Stimulated activated CD8-positive, alpha-beta memory T cell treated with anti-CD3 and anti-CD28 coated beads, Interleukin-4, amount 100 ng/mL, for 48 hours (primary cell): ENCODE measurements around the gene RBM14.
"Not testable (repeated sequence)": the region's sequence is repeated elsewhere in the genome, so short reads cannot be mapped to it uniquely, and the experiment has no call there.

ENCODE experiments used
- DNase-seq: peaks from one replicate; pipeline ENCODE4 v3.0.0-alpha.2; 2020

RBM14 gene, protein sequence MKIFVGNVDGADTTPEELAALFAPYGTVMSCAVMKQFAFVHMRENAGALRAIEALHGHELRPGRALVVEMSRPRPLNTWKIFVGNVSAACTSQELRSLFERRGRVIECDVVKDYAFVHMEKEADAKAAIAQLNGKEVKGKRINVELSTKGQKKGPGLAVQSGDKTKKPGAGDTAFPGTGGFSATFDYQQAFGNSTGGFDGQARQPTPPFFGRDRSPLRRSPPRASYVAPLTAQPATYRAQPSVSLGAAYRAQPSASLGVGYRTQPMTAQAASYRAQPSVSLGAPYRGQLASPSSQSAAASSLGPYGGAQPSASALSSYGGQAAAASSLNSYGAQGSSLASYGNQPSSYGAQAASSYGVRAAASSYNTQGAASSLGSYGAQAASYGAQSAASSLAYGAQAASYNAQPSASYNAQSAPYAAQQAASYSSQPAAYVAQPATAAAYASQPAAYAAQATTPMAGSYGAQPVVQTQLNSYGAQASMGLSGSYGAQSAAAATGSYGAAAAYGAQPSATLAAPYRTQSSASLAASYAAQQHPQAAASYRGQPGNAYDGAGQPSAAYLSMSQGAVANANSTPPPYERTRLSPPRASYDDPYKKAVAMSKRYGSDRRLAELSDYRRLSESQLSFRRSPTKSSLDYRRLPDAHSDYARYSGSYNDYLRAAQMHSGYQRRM

DNA sequence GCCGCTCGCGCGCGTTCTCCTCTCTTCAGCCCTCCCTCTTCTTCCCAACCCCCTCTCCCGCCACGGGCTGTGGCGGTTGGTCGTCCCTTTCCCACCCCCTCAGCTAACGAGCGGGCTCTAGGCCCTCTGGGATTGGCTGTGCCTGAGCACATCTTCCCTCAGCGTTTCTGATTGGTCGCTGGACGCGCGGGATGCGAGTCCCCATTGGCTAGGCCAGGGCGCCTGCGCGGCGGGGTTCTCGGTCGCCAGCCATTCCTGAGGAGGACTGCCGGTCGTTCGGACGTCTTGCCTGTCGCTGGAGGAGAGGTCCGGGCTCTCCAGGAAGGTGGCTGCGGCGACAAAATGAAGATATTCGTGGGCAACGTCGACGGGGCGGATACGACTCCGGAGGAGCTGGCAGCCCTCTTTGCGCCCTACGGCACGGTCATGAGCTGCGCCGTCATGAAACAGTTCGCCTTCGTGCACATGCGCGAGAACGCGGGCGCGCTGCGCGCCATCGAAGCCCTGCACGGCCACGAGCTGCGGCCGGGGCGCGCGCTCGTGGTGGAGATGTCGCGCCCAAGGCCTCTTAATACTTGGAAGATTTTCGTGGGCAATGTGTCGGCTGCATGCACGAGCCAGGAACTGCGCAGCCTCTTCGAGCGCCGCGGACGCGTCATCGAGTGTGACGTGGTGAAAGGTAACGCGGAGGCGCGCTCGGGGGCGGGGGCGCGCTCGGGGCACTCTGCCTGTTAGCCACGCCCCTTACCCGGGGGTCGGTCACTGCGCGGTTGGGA is at the start of gene RBM14:
RBM14 (plus strand) TSS at position 252 of the 776 bp plus-strand sequence; CDS start at position 343, 91 bp downstream.
- peak; percentile 98 for DNase-seq

DNA sequence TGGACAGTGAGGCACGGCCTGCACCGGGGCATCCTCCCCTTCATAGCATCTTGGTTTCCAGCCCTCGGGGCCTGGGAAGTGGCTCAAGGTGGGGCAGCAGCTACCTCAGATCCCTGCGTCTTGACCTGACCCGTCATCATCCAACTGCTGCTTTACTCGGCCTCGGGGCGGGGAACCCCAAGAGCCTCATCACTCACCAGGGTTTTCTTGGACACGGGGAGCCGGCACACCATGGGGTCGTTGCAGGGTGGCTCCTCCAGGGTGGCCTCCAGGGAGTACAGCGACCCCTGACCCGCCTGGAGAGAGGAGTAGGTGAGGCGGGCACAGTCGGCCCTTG is 48.7 kb upstream of the RBM14 start:
- no peak for DNase-seq

GRCh38 chr11:66568124-66568916 is 48.1 kb upstream of the RBM14 start, which contains the start of gene CTSF:
Gene CTSF, minus strand, starts transcription at chr11:66568606. Its CDS starts 120 bp downstream, at chr11:66568486.
- DNase-seq, result peak; percentile 83

GRCh38 chr11:66569076-66569475 is 47.4 kb upstream of the RBM14 start:
- DNase-seq, result no peak

- no peak for DNase-seq
Measured at GRCh38 chr11:66570079-66570849, 46.2 kb upstream of the RBM14 start.

- no peak for DNase-seq
Measured at GRCh38 chr11:66570850-66571180, 45.6 kb upstream of the RBM14 start.

- peak; percentile 94 for DNase-seq
Measured at GRCh38 chr11:66579017-66579606, 37.3 kb upstream of the RBM14 start.

GRCh38 chr11:66580803-66581202 is 35.6 kb upstream of the RBM14 start:
- no peak for DNase-seq

GRCh38 chr11:66581261-66581660 is 35.2 kb upstream of the RBM14 start:
- no peak for DNase-seq

DNA sequence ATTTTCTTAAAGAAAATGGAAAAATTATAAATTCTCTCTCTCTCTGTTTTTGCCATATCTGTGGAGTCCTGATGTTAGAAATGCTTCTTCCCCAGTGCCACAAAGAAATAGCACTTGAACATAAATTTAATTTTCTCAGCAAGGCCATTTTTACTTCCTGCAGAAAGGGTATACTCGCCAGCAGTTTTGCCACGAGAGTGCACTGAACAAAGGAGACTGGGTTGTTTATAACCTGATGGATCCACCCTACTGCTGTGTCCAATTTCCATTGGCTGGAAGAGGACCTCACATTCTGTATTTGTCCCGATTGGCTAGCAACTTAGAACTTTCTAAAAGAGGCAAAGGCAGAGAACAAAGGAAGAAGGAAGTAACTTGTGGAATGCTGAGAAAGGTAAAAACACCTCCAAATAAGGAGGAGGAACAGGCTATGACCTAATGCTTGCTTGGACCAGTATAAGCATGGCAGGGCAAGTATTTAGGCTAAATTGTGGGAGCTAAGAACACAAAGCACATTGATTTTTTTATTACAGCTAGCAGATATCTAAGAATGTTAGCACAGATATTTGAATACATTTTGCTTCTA is 33.8 kb upstream of the RBM14 start:
- DNase-seq, result not testable (repeated sequence)

DNA sequence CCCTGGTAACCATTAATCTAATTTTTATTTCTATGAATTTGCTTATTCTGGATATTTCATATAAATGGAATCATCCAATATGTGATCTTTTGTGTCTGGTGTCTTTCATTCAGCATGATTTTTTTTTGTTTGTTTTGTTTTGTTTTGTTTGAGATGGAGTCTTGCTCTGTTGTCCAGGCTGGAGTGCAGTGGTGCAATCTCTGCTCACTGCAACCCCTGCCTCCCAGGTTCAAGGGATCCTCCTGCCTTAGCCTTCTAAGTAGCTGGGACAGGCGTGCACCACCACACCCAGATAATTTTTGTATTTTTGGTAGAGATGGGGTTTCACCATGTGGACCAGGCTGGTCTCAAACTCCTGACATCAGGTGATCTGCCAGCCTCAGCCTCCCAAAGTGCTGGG is 31.0 kb upstream of the RBM14 start:
- not testable (repeated sequence) for DNase-seq

DNA sequence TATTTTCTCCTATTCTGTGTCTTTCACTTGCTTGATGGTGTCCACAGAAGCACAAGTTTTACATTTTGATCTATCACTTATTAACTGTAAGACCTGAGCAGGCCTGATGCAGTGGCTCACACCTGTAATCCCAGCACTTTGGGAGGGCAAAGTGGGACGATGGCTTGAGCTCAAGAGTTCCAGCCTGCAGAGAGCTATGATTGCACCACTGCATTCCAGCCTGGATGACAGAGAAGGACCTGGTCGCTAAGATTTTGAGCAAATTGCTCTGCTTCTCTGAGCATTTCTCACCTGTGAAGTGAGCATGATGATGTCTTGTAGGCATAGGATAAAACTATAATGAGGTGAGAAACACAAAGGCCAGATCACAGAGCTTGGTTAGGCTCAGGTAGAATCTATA is 30.3 kb upstream of the RBM14 start:
- no peak for DNase-seq

- DNase-seq, result not testable (repeated sequence)
Measured at GRCh38 chr11:66589315-66589714, 27.1 kb upstream of the RBM14 start.

DNA sequence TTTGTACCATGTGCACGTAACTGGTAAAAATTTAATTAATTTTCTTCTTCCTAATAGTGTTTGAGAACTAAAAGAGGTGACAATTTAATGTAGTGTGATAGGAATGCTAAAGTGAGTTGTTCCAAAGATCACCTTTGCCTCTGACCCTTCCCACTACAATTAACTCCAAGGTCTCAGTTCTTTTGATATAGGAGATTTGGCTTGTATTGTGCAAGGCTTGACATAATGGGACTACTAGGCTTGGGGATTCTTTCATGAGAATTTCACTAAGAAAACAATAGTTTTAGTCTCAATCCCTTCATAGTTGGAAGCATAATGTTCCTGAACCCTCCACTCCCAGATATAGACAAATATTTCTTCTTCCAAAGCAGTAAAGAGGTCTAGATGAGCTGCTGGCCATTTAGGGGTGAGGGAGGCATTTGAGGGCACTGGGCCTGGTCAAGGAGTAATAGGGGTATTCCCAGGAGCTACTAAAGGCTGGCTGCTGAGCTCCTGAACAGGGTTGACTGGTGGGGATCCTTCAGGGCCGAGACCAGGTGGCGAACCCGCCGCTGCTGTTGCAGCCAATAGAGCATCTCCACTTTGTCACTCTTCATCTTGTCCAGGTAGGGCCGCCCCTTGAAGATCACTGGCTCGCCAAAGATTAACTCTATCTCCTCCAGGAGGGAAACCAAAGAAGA is 26.3 kb upstream of the RBM14 start:
- DNase-seq, result no peak

DNA sequence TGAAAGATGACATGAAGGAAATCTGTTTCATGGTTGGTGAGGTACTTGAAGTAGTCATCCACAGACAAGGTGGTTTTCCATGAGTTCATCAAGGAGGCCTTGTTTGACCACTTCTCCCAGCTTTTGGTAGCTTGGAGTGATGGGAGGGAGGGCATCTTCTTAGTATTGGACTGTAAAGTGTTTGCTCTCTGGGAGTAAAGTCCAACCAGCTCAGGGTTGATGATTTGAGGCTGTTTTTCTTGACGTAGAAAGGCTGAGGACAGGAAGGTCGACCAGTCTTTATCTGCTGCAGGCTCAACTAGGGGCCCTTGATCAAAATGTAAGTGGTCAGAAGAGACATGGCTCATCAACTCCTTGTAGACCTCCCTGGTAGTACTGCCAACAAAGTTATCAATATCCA is 25.3 kb upstream of the RBM14 start:
- no peak for DNase-seq

- DNase-seq, result peak; percentile 99
Measured at GRCh38 chr11:66592457-66593302, 23.8 kb upstream of the RBM14 start, which contains the start of the genes CCDC87 and CCS. Gene CCDC87, minus strand, starts transcription at chr11:66593063. Its CDS starts 48 bp downstream, at chr11:66593015. Gene CCS, plus strand, starts transcription at chr11:66593185. Its CDS starts 77 bp downstream, at chr11:66593262.

- no peak for DNase-seq
Measured at GRCh38 chr11:66593303-66593635, 23.2 kb upstream of the RBM14 start.

GRCh38 chr11:66593650-66594049 is 22.8 kb upstream of the RBM14 start:
- DNase-seq, result no peak

DNA sequence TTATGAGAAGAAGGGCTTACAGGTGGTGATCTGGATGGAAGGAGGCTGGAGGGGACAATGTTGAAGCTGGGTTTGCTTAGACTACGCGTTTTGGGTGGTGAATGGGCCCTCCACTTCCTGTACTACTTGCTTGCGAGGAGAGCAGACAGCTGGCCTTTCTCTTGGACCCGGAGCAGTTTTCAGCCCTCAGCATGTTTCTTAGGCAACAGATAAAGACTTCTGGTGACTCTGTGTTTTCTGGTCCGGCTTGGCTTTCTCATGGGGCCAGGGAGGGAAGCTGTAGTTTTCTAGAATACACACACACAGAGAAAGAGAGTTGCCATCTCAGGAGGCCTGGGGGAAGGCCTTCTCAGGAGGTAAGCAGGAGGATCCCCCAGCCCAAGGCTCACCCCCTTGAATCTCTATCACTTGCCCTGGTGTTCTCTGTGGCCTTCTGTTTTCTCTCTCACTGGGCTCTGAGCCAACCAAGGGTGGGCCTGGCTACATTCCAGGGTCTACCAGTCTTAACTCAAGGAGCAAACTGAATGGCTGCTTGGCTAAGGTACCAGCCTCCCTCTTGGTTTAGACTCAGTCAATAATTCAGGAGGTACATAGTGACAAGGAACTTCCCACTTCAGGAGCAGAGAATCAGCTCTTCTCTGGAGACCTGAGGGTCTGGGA is 21.1 kb upstream of the RBM14 start:
- no peak for DNase-seq
